Ovary (tissue), 9 donors: ENCODE measurements around the gene TGM5. TPM values are rescaled to one million over a fixed set of nuclear protein-coding genes. Genes with fewer than 3 reads are reported as not detected.
"Not testable (repeated sequence)": the region's sequence is repeated elsewhere in the genome, so short reads cannot be mapped to it uniquely, and the experiment has no call there.

Experiments used
- DNase-seq, 5 donors: peaks; one replicate each; pipeline ENCODE4 v3.0.0-alpha.2; 2019 to 2020
- H3K27ac ChIP-seq, 2 donors: fragments of 200-600 bp; one replicate each; pipeline versions ENCODE4 v1.5.1 to v1.8.0; 2019 to 2022
- H3K27me3 ChIP-seq: fragments of 200-600 bp; one replicate; pipeline ENCODE4 v1.8.0; 2022
- H3K36me3 ChIP-seq: fragments of 200-600 bp; sonication (generic); one replicate; pipeline ENCODE4 v1.5.1; 2019
- H3K4me1 ChIP-seq: one replicate; pipeline ENCODE4 v1.8.1; 2013; ENCODE audit warnings: mild to moderate bottlenecking, moderate library complexity; ENCODE audit not compliant: insufficient read depth
- H3K4me3 ChIP-seq: fragments of 200-600 bp; sonication (generic); one replicate; pipeline ENCODE4 v1.5.1; 2017
- H3K9me3 ChIP-seq, 2 donors: fragments of 200-600 bp in 1 of 2; sonication (generic) in 1 of 2; one replicate each; pipeline versions ENCODE4 v1.5.1 to v1.8.1; 2013 to 2019; ENCODE audit warnings: mild to moderate bottlenecking in 1 of 2, moderate library complexity in 1 of 2
- CTCF ChIP-seq, 3 donors: fragments of 450-650 bp in 2 of 3; fragments of 200-600 bp in 1 of 3; IDR thresholded peaks; one replicate each; pipeline versions ENCODE4 v1.5.1 to v1.8.0; 2016 to 2022; ENCODE audit warnings: antibody characterized with exemption in 3 of 3, mild to moderate bottlenecking in 1 of 3
- EP300 ChIP-seq: sonication (generic); formaldehyde crosslinking; IDR thresholded peaks from one replicate; pipeline ENCODE4 v1.6.1; 2017; ENCODE audit warnings: antibody characterized with exemption
- POLR2A ChIP-seq: fragments of 450-650 bp; IDR thresholded peaks from one replicate; pipeline ENCODE4 v1.6.1; 2017; ENCODE audit warnings: antibody characterized with exemption, mild to moderate bottlenecking, moderate library complexity
- WGBS, 3 donors: extraction: QIAGEN DNeasy Blood & Tissue Kit in 1 of 3; methylation state at CpG; one replicate each; pipeline versions ENCODE4 v1.1.5 to v1.1.7; 2013 to 2017; 5-methylcytosine and 5-hydroxymethylcytosine counted together
- intact Hi-C, 4 donors: fragments of 100-400 bp; cut with DNase I; formaldehyde crosslinking; loops; one replicate each; pipeline versions ENCODE4 v1.11.0 to v1.15.1; 2022 to 2023
- polyA plus RNA-seq, 2 donors: library from polyadenylated mRNA; stranded (reverse); fragments of 200-250 nt in 1 of 2; fragments of 350-450 nt in 1 of 2; fragmentation: Illumina TruSeq in 1 of 2; extraction: RNeasy Lipid Tissue Mini Kit (QIAGEN cat#74804) in 1 of 2; gene quantifications; one replicate each; pipeline ENCODE4 v1.2.3, GENCODE V29; 2013 to 2014
- total RNA-seq, 7 donors: library from RNA; depleted of rRNA in 2 of 7; stranded (reverse); fragments of >200 nt in 2 of 7; fragmentation: NEBNext Ultra II Directional in 3 of 7; extraction: Animal tissue kit (Norgen Biotek cat#: 25700) in 3 of 7; gene quantifications; one replicate each; pipeline versions ENCODE4 v1.1.0 to v1.2.4, GENCODE V29; 2016 to 2023
- donor health status: DM: no; HTN: no; CAD: no; lungs with moderate emphysema.
- donor health status: DM: no; HTN: no; CAD: no.
- donor health status: Bipolar disorder and iron deficiency.
- donor health status: DM: yes; HTN: yes; CAD: no.
- donor health status: DM: no; HTN: no; CAD: no.
- donor health status: DM: yes; HTN: yes; CAD: no.

The TGM5 gene
- total and polyA plus RNA-seq, 9 donors, result not detected

GRCh38 chr15:43232289-43232874, 34.3 kb downstream of the TGM5 start:
- 68 to 80% (median 75%) methylated on average over 3 of the region's 3 CpGs for WGBS, 3 donors
- no peak overlapping the region for H3K4me3 ChIP-seq
- H3K4me1 ChIP-seq, result no peaks in the 10 kb centered on the region
- no peaks in the 10 kb centered on the region for H3K9me3 ChIP-seq
- TF ChIP-seq EP300 (no peak), POLR2A (no peak), CTCF (IDR thresholded peaks at IDR 0.05) (no peak)
- H3K27me3 ChIP-seq, result no peaks in the 10 kb centered on the region
- H3K27ac ChIP-seq, result no peak overlapping the region
- no peaks in the 10 kb centered on the region for H3K36me3 ChIP-seq
- no peak for DNase-seq
- intact Hi-C loops, result loop anchor here in 1 of 4 donors (5.0 kb wide), 1 partner anchor 885 kb away; no protein-coding TSS in a partner anchor

- no peaks in the 10 kb centered on the region for H3K9me3 ChIP-seq
- no peak overlapping the region for H3K4me3 ChIP-seq
- no peaks in the 10 kb centered on the region for H3K4me1 ChIP-seq
- TF ChIP-seq POLR2A (no peak), CTCF (IDR thresholded peaks at IDR 0.05) (no peak), EP300 (no peak)
- no peak for DNase-seq
- no peaks in the 10 kb centered on the region for H3K36me3 ChIP-seq
- intact Hi-C loops, result loop anchor here in 1 of 4 donors (5.0 kb wide), 1 partner anchor 883 kb away; no protein-coding TSS in a partner anchor
- 51 to 74% (median 53%) methylated on average over 2 of the region's 2 CpGs for WGBS, 3 donors
- no peaks in the 10 kb centered on the region for H3K27me3 ChIP-seq
- H3K27ac ChIP-seq, result no peak overlapping the region
Measured at GRCh38 chr15:43230640-43231115, 36.0 kb downstream of the TGM5 start.

- no peaks in the 10 kb centered on the region for H3K4me1 ChIP-seq
- no peaks in the 10 kb centered on the region for H3K9me3 ChIP-seq
- intact Hi-C loops, result loop anchor here in 1 of 4 donors (5.0 kb wide), 1 partner anchor 883 kb away; no protein-coding TSS in a partner anchor
- H3K27me3 ChIP-seq, result no peaks in the 10 kb centered on the region
- no peak for DNase-seq
- 72 to 83% (median 77%) methylated on average over 5 of the region's 5 CpGs for WGBS, 3 donors
- no peak overlapping the region for H3K27ac ChIP-seq
- no peaks in the 10 kb centered on the region for H3K36me3 ChIP-seq
- TF ChIP-seq CTCF (IDR thresholded peaks at IDR 0.05), result no peak
- no peak for TF ChIP-seq EP300
- no peak for TF ChIP-seq POLR2A
- H3K4me3 ChIP-seq, result no peak overlapping the region
Measured at GRCh38 chr15:43229977-43230376, 36.8 kb downstream of the TGM5 start.

- H3K27me3 ChIP-seq, result no peaks in the 10 kb centered on the region
- TF ChIP-seq EP300 (no peak), CTCF (IDR thresholded peaks at IDR 0.05) (no peak), POLR2A (no peak)
- intact Hi-C loops, result no loop called here
- no peaks in the 10 kb centered on the region for H3K9me3 ChIP-seq
- H3K4me1 ChIP-seq, result no peaks in the 10 kb centered on the region
- H3K27ac ChIP-seq, result no peak overlapping the region
- no peak for DNase-seq
- no peak overlapping the region for H3K4me3 ChIP-seq
- WGBS, 3 donors, result 95 to 96% (median 96%) methylated on average over 53 to 57 of the region's 57 CpGs
- H3K36me3 ChIP-seq, result no peaks in the 10 kb centered on the region
Measured at GRCh38 chr15:43226436-43227305, 40.1 kb downstream of the TGM5 start.

GRCh38 chr15:43225950-43226255, 40.8 kb downstream of the TGM5 start:
- DNase-seq, H3K4me1 ChIP-seq, H3K9me3 ChIP-seq, intact Hi-C loops, H3K36me3 ChIP-seq, H3K4me3 ChIP-seq, H3K27me3 ChIP-seq, H3K27ac ChIP-seq: not testable (repeated sequence)
- 91 to 94% (median 94%) methylated on average over 12 of the region's 12 CpGs for WGBS, 3 donors
